SIG-M5 treated with dmso at 0.1 percent for 504 hours (cell line): ENCODE results near the gene SLC6A12.
"Not testable (repeated sequence)": the region's sequence is repeated elsewhere in the genome, so short reads cannot be mapped to it uniquely, and the experiment has no call there.

Source experiments
- DNase-seq: peaks from one replicate; lab custom pipeline; 2025; ENCODE audit not compliant: unreplicated experiment; lab: John Stamatoyannopoulos, UW

SLC6A12 gene

GRCh38 chr12:235967-236366 is 22.0 kb upstream of the SLC6A12 start:
- DNase-seq: not testable (repeated sequence)

- DNase-seq: no peak
These were observed 21.0 kb upstream of the SLC6A12 start for GRCh38 chr12:234891-235415.

DNA sequence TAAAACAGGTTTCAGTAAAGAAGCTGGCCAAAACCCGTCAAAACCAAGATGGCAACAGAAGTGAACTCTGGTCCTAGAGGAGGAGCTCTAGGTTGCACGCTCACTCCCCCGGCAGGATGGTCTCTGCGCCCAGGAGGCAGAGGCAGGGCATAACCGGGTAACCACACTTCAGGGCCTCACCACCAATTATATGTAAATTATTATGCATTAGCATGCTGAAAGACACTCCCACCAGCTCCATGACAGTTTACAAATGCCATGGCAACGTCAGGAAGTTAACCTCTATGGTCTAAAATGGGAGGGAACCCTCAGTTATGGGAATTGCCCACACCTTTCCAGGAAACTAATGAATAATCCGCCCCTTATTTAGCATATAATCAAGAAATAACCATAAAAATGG is 20.1 kb upstream of the SLC6A12 start:
- DNase-seq: no peak

DNA sequence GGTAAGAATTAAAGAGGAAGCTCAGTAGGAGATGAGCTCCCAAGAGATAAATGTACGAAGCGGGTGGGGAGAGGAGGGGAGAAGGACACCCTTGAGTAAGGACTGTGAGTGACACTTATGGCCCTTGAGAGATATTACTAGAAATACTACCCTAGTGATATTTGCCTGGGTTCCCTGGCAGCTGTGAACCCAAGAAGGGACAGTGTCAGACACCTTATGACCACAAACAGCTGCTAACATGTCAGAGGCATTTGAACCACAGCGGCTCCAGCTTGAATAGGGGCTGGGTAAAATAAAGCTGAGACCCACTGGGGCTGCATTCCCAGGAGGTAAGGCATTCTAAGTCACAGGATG is 19.6 kb upstream of the SLC6A12 start:
- peak; percentile 23 for DNase-seq

GRCh38 chr12:232731-233614 is 19.0 kb upstream of the SLC6A12 start:
- DNase-seq: no peak

DNA sequence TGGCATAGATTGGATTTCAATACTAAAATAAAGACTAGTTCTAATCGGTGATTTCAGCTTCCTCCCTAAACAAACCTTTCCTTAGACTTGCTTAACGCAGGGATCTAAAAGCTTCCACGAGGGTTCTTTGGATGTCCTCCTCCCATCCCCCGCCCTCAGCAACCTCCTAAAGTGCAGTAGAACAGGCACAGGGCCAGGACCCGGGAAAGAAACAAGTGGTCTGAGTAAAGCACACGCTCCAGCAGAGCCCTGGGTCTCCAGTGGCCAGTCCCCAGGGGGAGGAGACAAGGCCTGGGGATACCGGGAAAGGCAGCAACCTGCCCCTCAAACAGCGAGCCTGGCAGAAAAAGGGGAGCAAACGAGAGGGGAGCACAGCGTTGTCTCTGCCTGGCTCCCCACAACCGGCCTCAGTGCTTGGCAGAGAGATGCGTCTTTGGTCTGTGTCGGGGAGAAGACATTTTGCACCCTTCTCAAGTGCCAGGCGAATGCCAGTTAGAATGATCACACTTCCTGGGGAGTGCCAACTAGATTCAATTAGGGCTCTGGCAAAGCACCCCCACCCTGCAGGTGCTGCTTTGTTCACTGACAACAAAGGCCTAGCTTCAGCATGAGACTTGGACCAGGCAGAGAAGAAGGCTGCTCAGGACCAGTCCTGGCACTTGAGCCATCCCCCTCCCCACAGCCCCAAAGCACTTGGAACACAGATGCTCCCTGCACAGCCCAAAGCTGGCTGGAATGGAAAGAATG is 17.1 kb upstream of the SLC6A12 start:
- DNase-seq: no peak

DNA sequence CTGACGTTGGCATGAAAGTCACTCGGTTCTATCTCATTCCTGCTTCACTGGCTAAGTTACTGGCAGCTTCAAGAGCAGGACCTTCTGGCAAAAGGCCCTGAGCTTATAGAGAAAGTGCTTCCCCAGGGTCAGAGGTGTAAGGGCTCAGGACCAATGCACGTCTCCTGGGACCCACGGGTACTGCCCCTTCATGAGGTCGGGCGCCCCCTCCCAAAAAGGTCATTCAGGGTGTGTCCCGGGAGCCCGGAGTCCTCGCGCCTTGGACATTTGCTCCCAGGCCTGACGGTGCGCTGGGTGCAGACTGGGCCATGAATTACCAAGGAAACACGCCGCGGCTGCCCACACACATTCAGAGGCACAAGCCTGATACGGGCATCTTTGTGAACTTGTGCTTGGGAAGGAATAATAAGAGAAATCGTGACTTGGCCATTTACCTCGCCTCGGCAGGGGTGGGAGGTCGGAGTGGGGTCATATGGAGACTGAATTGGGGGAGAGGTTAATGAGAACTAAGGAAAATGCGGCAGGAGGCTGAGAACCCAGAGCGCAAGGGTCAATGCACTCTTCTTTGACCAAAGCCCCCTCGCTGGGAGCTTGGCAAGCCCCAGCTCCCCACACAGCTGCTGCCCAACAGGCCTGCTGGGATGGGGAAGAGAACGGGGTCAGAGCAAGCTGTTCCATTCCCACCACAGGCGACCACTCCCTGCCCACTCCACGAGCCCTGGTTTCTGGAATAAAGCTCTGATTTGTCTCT is 15.7 kb upstream of the SLC6A12 start:
- no peak for DNase-seq

- DNase-seq: no peak
These were observed 14.9 kb upstream of the SLC6A12 start for GRCh38 chr12:228846-229200.

DNA sequence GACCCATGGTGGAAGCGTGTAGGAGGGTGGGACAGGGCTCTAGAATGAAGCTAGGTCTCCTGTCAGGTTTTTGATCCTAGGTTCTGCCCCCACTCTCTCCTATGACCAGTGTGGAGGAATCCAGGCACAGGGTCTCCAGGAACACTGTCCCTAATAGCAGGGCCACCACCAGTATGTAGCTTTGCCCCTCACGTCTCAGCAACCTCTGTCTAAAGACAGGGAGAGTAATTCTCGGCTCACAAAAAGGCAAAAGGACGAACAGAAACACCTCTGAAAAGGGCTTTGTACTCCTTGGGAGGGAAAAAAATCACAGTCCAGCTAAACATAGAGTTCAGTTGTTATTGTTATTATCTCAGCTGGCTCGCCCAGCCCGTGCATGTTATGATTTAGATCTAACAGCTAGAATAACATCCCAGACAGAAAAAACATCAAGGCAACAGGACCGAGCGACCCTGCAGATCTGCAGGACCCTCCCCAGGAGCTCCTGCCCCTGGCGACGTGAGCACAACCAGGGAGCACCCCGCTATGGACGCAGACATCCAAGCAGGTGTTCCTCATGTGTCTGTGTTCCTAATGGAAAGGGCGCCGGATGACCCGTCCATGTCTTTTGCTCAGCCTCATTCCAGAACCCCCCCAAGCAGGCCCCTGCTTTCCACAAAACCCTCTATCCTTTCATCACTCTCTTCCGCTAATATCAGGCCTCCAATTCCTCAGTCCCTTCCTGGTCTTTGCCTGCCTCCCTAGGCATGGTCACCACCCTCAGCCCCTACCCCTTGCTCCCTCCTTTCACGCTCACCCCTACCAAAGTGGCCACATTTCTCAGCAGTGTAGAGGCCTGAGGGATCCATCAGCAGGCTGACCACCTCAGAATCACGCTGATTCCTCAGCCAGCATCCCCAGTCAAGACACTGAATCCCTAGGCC is 14.2 kb upstream of the SLC6A12 start:
- no peak for DNase-seq

- no peak for DNase-seq
These were observed 13.4 kb upstream of the SLC6A12 start for GRCh38 chr12:227286-227915.

DNA sequence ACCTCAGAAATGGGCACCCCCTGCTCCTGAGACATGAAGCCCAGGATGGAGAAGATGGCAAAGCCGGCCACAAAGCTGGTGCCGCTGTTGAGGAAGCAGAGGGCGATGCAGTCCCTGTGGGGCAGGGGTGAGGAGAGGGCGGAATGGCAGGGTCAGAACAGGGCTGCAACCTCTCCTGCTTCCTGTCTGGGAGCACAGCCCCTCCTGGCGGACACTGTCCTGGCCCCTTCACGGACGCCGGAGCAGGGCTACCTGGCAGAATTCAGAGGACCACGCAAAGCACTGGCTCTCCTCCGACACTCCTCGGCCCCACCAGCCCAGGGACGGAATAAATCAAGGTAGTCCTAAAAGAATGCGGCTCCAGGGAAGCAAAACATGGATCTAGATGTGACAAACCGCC is 12.4 kb upstream of the SLC6A12 start:
- no peak for DNase-seq

DNA sequence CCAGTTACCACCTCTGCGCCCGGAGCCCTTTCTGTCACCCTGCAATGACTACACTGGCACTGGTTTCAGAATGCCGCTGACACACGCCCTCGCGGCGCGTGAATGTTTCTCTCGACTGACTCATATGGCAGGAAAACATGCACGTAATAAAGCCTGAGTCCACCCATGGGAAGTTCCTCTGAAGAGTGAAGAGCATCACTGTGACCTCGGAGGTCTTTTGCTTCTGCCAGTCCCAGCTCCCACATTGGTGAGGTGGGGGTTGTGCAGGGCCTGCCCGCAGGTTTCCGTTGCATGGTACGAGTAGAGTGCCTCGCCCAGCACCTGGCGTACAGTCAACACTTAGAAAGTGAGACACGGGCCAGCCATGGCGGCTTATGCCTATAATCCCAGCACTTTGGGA is 11.1 kb upstream of the SLC6A12 start:
- DNase-seq: no peak

DNA sequence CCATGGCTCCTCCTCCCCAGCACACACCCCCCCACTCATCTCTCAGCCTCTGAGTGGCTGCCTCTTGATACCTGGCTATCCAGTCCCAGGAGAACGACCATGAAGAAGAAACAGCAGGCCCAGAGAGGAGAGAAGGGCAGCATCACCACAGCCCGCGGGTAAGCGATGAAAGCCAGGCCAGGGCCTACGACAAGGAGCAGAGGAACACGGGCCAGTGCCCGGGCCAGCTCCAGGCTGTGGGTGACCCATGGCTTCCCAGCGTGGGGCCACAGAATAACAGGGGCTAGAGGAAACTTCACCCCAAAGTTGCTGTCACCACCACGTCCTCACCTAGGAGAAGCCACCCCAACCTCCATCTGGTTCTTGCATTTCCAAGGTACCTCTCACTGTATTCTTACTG is 10.4 kb upstream of the SLC6A12 start:
- no peak for DNase-seq

GRCh38 chr12:223841-224240 is 9.9 kb upstream of the SLC6A12 start:
- no peak for DNase-seq

DNA sequence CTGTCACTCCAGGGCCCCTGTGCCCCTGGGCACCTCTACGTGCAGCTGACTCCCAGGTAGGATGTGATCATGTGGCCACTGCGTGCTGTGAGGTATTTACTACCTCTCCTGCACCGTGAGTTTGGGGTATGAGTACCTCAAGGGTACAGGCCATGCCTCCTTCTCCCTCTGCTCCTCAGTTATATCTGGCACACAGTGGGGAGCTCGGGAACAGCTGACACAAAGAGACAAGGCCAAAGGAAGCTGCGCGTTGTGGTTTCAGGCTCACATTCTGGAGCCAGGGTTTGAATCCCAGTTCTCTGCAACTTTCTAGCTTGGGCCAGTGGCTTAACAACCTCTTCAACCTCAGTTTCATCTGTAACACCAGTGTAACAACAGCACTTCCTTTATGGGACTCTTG is 7.8 kb upstream of the SLC6A12 start:
- no peak for DNase-seq

- DNase-seq: no peak
These were observed 7.1 kb upstream of the SLC6A12 start for GRCh38 chr12:220946-221550.

DNA sequence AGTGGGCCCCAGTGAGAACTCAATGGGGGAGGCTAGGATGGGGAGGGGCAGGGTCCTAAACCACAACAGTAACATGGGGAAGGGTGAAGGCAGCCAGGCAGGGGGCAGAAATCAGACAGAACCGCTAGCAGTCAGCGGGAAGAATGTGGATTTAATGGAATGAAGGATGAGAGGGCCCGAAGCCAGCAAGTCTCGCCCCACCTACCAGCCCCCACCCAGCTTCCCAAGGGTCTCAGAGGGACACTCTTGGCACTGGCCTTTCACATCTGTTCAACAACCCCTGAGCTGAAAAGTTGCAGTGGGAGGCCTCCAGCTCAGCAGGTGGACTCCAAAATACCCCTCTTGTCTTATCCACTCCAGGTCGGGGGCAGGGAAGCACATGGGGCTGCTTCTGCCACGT is 6.5 kb upstream of the SLC6A12 start:
- no peak for DNase-seq

DNA sequence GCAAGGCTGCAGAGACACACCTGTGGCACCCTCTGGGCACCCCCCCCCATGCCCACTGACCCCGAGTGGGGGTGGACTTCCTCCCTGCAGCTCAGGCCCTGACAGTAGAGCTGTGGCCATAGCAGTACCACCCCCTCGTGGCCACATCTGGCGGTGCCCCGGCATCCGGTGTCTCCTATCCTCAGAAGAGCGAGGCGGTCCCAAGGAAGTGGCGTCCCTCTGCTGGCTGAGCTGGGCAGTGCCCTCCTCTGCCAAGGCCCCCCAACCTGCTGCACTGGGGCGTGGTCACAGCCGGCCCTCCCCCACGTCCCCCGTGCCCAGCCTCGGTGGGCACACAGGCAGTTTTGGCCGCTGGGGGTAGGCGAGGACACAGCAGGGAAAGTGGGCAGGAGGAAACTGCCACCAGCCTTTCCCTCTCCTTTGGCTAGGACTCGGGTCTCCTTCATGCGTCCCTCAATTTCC is 6.0 kb upstream of the SLC6A12 start:
- DNase-seq: peak; percentile 82

- no peak for DNase-seq
These were observed 5.0 kb upstream of the SLC6A12 start for GRCh38 chr12:218728-219590.
